ENCODE data around the gene MORN1. TPM values are rescaled to one million over a fixed set of nuclear protein-coding genes. Genes with fewer than 3 reads are reported as not detected.

Gene MORN1
- total and polyA plus RNA-seq, 2 of the 4 experiments (the other 2 are of a cell fraction) = 3.0 to 4.2 TPM

DNA sequence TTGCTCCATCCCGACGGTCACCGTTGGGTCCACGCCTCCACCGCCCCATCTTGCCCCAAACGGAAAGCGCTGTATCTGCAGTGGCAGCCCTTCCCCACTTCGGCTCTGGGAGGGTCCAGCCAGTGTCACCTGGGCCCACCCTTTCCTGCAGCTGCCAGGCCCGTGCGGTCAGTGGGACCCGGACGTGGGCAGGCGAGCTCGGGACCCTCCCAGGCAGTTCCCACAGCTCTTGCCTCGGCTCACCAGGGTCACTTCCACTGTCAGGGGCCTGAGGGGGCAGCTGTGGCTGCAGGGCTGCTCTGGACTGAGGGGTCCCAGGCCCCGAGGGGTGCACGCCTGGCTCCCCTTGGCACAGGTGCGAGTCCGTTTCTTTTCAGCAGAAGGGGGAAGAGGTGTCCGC is 82.5 kb downstream of the MORN1 start:
- ChIA-PET POLR2A (ENCODE audit: unreplicated experiment) (no interaction called here), CTCF (no interaction called here)
- Histone ChIP-seq H3K4me3 (ENCODE audit: insufficient read depth, low read depth, low read length) (no peak overlapping the region), H4K8ac (ENCODE audit: low read depth in 2 of 2, low read length in 2 of 2) (no peak overlapping the region), H2AFZ (replicated peaks; ENCODE audit: low read length, poor library complexity) (no peak overlapping the region), H3K9me3 (ENCODE audit: control insufficient read depth, insufficient read depth, low read length) (no peaks in the 10 kb centered on the region), H2AK5ac (ENCODE audit: low read depth, low read length) (no peak overlapping the region), H3K36me3 (ENCODE audit: control insufficient read depth, insufficient read depth, low read length) (peaks cover 55% of the 10 kb centered on the region), H2BK5ac (ENCODE audit: low read depth, low read length, poor library complexity, severe bottlenecking) (no peak overlapping the region), H3K14ac (replicated peaks; ENCODE audit: low read depth, low read length) (no peak overlapping the region), H3K9me1 (ENCODE audit: insufficient read depth, low read length) (0 out of 2 replicates have a peak, but pooled peaks cover 4% of the 10 kb centered on the region), H3K79me1 (ENCODE audit: low read depth in 1 of 2, low read length in 2 of 2) (peaks cover 0 to 52% of the 10 kb centered on the region in 2 experiments; a peak in 3 of 4 replicates), H4K20me1 (ENCODE audit: insufficient read depth, low read length) (peaks cover 17% of the 10 kb centered on the region; the same call in 1 of the 2 replicates), H4K91ac (ENCODE audit: insufficient read depth, low read depth, low read length) (no peak overlapping the region), H2BK20ac (ENCODE audit: low read depth, low read length) (no peak overlapping the region), H3K9ac (ENCODE audit: low read depth, low read length) (no peak overlapping the region), H2BK15ac (ENCODE audit: low read depth, low read length) (no peak overlapping the region), H3K23ac (ENCODE audit: low read depth, low read length) (no peak overlapping the region), H2BK120ac (ENCODE audit: low read depth, low read length) (no peak overlapping the region), H3K27ac (ENCODE audit: insufficient read depth, low read length) (no peak overlapping the region), H3K4me1 (ENCODE audit: control insufficient read depth, insufficient read depth, low read length) (peaks cover 16% of the 10 kb centered on the region), H3K27me3 (ENCODE audit: control insufficient read depth, insufficient read depth, low read length) (no peaks in the 10 kb centered on the region), H3K4me2 (ENCODE audit: low read depth, low read length) (no peak overlapping the region), H4K5ac (ENCODE audit: low read depth, low read length) (no peak overlapping the region), H3K4ac (ENCODE audit: low read depth, low read length) (no peak overlapping the region), H3K18ac (ENCODE audit: low read depth, low read length) (no peak overlapping the region), H3K56ac (ENCODE audit: extremely low read depth, insufficient read depth, low read length) (no peak overlapping the region), H2AK9ac (replicated peaks; ENCODE audit: low read depth, low read length, poor library complexity) (no peak overlapping the region)
- intact Hi-C loops (cut with micrococcal nuclease) = no loop called here
- no TSS peak for BruUV-seq (replicated peaks)
- dilution Hi-C loops (cut with HindIII; ENCODE audit: low sequenced_read_pairs, unreplicated experiment) = no loop called here
- ATAC-seq (ENCODE audit: low read depth) (no peak), DNase-seq (no peak)
- TF ChIP-seq CEBPB (IDR thresholded peaks at IDR 0.05; ENCODE audit: low read depth, low read length) (no peak), RFX5 (IDR thresholded peaks at IDR 0.05; ENCODE audit: low read depth, low read length) (no peak), BHLHE40 (IDR thresholded peaks at IDR 0.05; ENCODE audit: low read depth, low read length) (no peak), CHD1 (IDR thresholded peaks at IDR 0.05; ENCODE audit: low read depth, low read length) (no peak), MAFK (IDR thresholded peaks at IDR 0.05; ENCODE audit: low read depth, low read length) (no peak), NFE2L2 (IDR thresholded peaks at IDR 0.05; ENCODE audit: low read depth, low read length) (no peak), SMC3 (IDR thresholded peaks at IDR 0.05; ENCODE audit: low read depth, low read length) (no peak), MAZ (IDR thresholded peaks at IDR 0.05; ENCODE audit: borderline replicate concordance, low read depth, low read length) (no peak), RCOR1 (IDR thresholded peaks at IDR 0.05; ENCODE audit: insufficient replicate concordance, low read length) (no peak), RAD21 (IDR thresholded peaks at IDR 0.05; ENCODE audit: low read length) (no peak), FOS (IDR thresholded peaks at IDR 0.05; ENCODE audit: low read depth, low read length) (no peak), POLR2A (IDR thresholded peaks at IDR 0.05; ENCODE audit: low read depth, low read length) (no peak), MXI1 (IDR thresholded peaks at IDR 0.05; ENCODE audit: borderline replicate concordance, low read depth, low read length) (no peak)
- TF ChIP-seq, protein P1, sequence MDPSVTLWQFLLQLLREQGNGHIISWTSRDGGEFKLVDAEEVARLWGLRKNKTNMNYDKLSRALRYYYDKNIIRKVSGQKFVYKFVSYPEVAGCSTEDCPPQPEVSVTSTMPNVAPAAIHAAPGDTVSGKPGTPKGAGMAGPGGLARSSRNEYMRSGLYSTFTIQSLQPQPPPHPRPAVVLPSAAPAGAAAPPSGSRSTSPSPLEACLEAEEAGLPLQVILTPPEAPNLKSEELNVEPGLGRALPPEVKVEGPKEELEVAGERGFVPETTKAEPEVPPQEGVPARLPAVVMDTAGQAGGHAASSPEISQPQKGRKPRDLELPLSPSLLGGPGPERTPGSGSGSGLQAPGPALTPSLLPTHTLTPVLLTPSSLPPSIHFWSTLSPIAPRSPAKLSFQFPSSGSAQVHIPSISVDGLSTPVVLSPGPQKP (IDR thresholded peaks at IDR 0.05; ENCODE audit: borderline replicate concordance, low read depth, low read length) = no peak
- TF ChIP-seq, protein P2, sequence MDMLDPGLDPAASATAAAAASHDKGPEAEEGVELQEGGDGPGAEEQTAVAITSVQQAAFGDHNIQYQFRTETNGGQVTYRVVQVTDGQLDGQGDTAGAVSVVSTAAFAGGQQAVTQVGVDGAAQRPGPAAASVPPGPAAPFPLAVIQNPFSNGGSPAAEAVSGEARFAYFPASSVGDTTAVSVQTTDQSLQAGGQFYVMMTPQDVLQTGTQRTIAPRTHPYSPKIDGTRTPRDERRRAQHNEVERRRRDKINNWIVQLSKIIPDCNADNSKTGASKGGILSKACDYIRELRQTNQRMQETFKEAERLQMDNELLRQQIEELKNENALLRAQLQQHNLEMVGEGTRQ (IDR thresholded peaks at IDR 0.05; ENCODE audit: low read depth, low read length) = no peak
- in situ Hi-C loops (cut with MboI; ENCODE audit: low sequenced_read_pairs) = no loop called here
- WGBS, 2 experiments (ENCODE audit: extremely low coverage in 2 of 2, insufficient read length in 1 of 2) = 97% methylated on average over 14 of the region's 20 CpGs; no CpG with 5 or more reads in 1 of the 2 experiments

Measured in IMR-90 (cell line).